ENCODE measurements around the gene PCK1. TPM values are rescaled to one million over a fixed set of nuclear protein-coding genes. Genes with fewer than 3 reads are reported as not detected.

The PCK1 gene
- total RNA-seq, 2 experiments from 2014 or later, result not detected

- Mint-ChIP-seq H3K4me1 (no peaks in the 10 kb centered on the region), H3K36me3 (no peaks in the 10 kb centered on the region), H3K27me3 (peaks cover 29% of the 10 kb centered on the region), H3K27ac (no peak overlapping the region), H3K4me3 (no peak overlapping the region), H3K9me3 (no peaks in the 10 kb centered on the region)
- no peak for DNase-seq
These were observed 15.1 kb downstream of the PCK1 start for GRCh38 chr20:57576002-57576401.

GRCh38 chr20:57576617-57577550 is 16.0 kb downstream of the PCK1 start:
- Mint-ChIP-seq H3K27ac (no peak overlapping the region), H3K4me3 (no peak overlapping the region), H3K36me3 (no peaks in the 10 kb centered on the region), H3K4me1 (no peaks in the 10 kb centered on the region), H3K27me3 (peaks cover 37% of the 10 kb centered on the region), H3K9me3 (no peaks in the 10 kb centered on the region)
- no peak for DNase-seq

DNA sequence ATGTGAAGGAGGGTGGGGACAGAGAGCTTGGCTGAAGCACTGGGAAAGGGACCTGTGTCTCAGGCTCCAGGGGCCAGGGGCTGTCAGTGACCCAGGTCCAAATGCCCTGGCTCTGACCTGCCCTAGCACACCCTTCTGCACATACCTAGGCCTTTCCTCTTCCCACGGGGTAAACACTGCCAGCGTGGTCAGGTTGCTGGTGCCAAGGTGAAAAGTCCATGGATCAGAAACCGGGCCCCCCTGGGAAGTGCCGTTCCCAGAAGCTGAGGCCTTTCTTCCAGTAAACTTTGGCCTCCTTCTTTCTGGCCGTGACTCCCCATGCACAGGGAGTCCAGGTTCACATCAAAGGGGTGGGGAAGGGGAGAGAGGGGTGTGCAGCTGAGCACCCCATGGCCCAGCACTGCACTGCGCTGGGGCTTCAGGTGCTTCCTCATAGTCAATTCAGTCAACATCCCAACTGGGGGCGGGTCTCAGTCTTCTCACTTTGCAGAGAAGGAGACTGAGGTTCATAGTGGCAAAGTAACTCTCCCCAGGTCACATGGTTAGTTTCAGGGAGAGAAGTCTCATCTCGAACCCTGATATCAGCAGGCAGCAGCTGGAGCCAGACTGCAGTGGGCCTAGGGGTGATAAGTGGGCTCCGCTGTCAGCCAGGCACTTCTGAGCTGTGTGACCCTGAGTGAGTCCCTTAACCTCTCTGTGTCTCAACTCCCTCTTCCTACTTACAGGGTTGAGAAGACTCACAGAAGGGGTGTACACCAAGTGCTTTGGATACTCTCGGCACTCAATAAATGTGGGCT is 17.0 kb downstream of the PCK1 start:
- H3K4me1 Mint-ChIP-seq, result peaks cover under 1% of the 10 kb centered on the region
- no peaks in the 10 kb centered on the region for H3K36me3 Mint-ChIP-seq
- no peaks in the 10 kb centered on the region for H3K9me3 Mint-ChIP-seq
- peaks cover 47% of the 10 kb centered on the region for H3K27me3 Mint-ChIP-seq
- no peak overlapping the region for H3K27ac Mint-ChIP-seq
- DNase-seq, result no peak
- no peak overlapping the region for H3K4me3 Mint-ChIP-seq

DNA sequence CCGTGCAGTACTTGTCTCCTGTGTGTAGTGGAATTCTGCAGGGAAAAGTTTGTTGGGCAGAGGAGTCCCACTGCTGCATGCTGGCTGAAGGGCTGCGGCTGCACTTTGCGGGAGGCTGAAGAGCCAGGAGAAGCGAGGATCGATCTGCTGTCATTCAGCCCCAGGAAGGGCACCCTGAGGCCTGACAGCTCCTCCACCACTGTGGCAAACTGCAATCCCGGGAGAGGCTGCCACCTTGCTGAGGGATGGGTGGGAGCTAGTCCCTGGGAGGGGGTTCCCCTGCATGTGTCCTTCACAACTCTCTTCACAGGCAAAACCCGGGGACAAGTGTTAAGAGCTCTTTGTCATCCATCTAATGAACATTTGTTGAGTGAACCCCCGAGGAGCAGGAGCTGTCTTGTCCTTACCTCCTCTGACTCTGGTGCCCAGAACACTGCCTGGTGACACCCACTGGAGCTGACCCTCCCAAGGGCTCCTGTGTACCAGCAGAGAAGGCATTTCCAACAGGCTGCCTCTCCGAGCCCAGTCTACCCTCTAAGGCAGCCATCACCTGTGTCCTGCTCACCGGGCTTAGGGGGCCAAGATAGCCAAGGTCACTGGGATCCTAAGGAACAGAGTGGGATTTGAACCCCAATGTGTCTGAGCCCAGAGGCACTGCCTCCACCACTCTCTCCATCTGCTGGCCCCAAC is 17.7 kb downstream of the PCK1 start:
- DNase-seq, result no peak
- no peaks in the 10 kb centered on the region for H3K9me3 Mint-ChIP-seq
- H3K4me3 Mint-ChIP-seq, result no peak overlapping the region
- H3K4me1 Mint-ChIP-seq, result peaks cover 2% of the 10 kb centered on the region
- peaks cover 55% of the 10 kb centered on the region for H3K27me3 Mint-ChIP-seq
- no peak overlapping the region for H3K27ac Mint-ChIP-seq
- no peaks in the 10 kb centered on the region for H3K36me3 Mint-ChIP-seq

- DNase-seq, result no peak
- no peaks in the 10 kb centered on the region for H3K36me3 Mint-ChIP-seq
- peaks cover 2% of the 10 kb centered on the region for H3K4me1 Mint-ChIP-seq
- no peaks in the 10 kb centered on the region for H3K9me3 Mint-ChIP-seq
- H3K4me3 Mint-ChIP-seq, result no peak overlapping the region
- H3K27me3 Mint-ChIP-seq, result peaks cover 50% of the 10 kb centered on the region
- no peak overlapping the region for H3K27ac Mint-ChIP-seq
These were observed 18.5 kb downstream of the PCK1 start for GRCh38 chr20:57579331-57579897.

GRCh38 chr20:57579898-57580447 is 19.1 kb downstream of the PCK1 start:
- Mint-ChIP-seq H3K36me3 (no peaks in the 10 kb centered on the region), H3K4me1 (peaks cover 2% of the 10 kb centered on the region), H3K4me3 (no peak overlapping the region), H3K27ac (no peak overlapping the region), H3K9me3 (no peaks in the 10 kb centered on the region), H3K27me3 (peaks cover 56% of the 10 kb centered on the region)
- DNase-seq, result no peak

DNA sequence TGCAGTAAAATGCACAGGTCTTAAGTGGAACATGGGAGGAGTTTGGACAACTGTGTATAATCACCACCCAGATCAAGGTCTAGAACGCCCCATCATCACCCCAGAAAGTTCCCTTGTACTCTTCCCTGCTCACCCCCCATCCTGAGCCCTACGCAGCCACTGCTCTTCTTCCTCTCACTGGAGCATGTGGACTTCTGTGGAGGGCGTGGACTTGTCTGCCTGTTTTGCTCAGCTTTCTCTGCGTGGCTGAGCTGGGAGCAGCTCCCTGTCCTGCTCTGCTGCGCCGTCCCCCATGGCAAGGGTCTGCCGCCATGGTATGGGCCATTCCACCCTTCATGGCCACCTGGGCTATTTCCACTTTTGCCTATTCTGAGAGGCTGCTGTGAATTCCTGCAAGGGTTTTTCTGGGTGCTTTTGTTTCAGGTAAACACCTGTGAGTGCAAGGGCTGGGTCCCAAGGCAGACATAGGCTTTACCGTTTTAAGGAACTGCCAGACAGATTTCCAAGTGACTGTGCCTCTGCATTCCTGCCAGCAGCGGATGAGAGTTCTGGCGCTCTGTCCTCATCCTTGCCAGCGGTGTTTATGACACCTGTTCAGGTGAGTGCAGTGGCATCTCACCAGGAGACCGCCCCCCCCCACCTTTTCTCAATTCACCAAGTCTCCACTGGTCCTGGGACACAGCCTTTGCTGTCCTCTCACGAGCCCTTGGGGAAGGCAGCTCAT is 19.7 kb downstream of the PCK1 start:
- Mint-ChIP-seq H3K4me1 (peaks cover 2% of the 10 kb centered on the region), H3K27ac (no peak overlapping the region), H3K36me3 (no peaks in the 10 kb centered on the region), H3K9me3 (no peaks in the 10 kb centered on the region), H3K4me3 (no peak overlapping the region), H3K27me3 (peaks cover 60% of the 10 kb centered on the region)
- DNase-seq, result no peak

DNA sequence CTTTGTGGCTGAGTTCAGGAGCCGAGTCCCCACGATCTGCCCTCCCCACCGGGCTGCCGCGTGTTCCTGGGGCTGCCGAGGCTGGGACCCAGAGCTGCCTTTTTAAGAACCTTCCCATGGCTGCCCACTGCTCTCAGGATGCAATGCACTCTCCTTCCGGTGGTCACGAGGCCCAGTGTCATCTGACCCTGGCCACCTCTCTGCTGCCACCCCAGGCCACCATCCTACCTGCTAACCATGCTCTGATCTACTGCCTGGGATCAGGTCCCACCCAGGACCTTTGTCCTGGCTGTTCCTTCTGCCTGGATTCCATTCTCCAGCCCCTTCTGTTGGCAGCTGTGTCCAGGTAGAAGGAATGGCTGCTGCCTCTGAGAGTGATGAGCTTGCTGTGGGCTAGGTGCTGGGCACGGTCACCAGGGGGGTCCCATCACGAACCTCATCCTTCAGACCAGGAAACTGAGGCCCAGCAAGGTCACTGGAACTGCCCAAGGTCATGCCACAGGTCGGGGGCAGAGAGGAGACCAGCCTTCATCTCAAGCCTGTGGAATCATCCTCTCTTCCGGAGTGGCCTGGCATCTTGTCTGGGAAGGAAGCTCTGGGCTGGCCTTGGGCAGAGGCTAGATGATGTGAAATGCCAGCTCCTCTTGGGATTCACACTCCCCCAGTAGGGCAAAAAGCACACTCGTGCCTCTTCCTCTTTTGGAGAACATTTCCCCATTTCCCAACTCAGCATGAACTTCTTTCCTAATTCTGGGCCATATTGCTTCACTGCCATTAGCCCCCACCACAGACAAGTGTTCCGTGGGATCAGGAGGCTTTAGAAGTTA is 20.5 kb downstream of the PCK1 start:
- no peaks in the 10 kb centered on the region for H3K9me3 Mint-ChIP-seq
- peaks cover 65% of the 10 kb centered on the region for H3K27me3 Mint-ChIP-seq
- no peak overlapping the region for H3K27ac Mint-ChIP-seq

GRCh38 chr20:57582029-57582378 is 21.1 kb downstream of the PCK1 start:
- Mint-ChIP-seq H3K4me3 (no peak overlapping the region), H3K9me3 (no peaks in the 10 kb centered on the region), H3K27me3 (peaks cover 65% of the 10 kb centered on the region), H3K36me3 (no peaks in the 10 kb centered on the region), H3K27ac (no peak overlapping the region), H3K4me1 (peaks cover 2% of the 10 kb centered on the region)
- no peak for DNase-seq

More for the DNA sequence above, 20.5 kb downstream of the PCK1 start:
- H3K4me3 Mint-ChIP-seq, result no peak overlapping the region
- no peaks in the 10 kb centered on the region for H3K36me3 Mint-ChIP-seq
- DNase-seq, result no peak
- H3K4me1 Mint-ChIP-seq, result peaks cover 2% of the 10 kb centered on the region

DNA sequence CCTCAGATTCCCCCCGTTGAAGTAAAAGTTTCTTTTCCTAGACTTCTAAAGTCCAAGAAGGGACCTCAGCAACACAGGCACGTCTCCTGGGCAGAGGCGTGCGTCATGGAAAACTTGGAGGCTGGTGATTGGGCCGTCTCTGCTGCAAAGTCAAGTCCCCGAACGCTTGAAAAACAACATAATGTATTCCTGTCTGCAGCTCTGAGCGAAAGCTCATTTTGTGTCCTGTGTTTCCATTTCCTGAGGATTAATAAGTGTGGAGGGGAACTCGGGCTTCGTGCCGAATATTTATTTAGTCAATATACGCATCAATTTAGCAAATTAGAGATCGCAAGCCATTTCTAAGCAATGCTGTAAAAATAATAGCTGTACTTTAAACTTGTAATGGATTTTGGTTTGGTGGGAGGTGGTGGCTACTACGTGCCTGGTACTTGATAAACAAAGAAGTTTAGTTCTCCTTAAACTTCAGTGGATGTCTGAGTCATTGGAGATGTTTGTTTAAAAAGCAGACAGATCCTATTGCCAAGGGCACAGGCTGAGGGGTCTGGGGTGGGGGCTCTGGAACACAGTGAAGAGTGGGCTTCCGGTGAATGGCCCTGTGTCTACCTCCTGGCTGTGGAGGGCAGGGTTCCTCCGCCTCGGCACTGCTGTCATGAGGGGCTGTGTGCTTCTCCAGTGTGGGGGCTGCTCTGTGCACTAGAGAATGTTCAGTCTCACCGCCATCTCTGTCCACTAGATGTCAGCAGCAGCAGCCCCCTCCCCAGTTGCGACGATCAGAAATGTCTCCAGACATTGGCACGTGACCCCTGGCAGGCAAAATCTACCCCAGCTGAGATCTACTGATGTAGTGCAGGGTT is 21.8 kb downstream of the PCK1 start:
- no peaks in the 10 kb centered on the region for H3K36me3 Mint-ChIP-seq
- no peak for DNase-seq
- no peak overlapping the region for H3K27ac Mint-ChIP-seq
- H3K4me3 Mint-ChIP-seq, result no peak overlapping the region
- H3K9me3 Mint-ChIP-seq, result no peaks in the 10 kb centered on the region
- H3K27me3 Mint-ChIP-seq, result peaks cover 65% of the 10 kb centered on the region
- peaks cover 2% of the 10 kb centered on the region for H3K4me1 Mint-ChIP-seq

GRCh38 chr20:57583289-57584257 is 22.7 kb downstream of the PCK1 start:
- Mint-ChIP-seq H3K9me3 (no peaks in the 10 kb centered on the region), H3K4me1 (peaks cover 2% of the 10 kb centered on the region), H3K36me3 (no peaks in the 10 kb centered on the region), H3K27me3 (peaks cover 59% of the 10 kb centered on the region), H3K4me3 (no peak overlapping the region), H3K27ac (no peak overlapping the region)
- no peak for DNase-seq

All from activated naive CD8-positive, alpha-beta T cell treated with anti-CD3 and anti-CD28 coated beads for 36 hours (primary cell).